GM10847 (cell line): ENCODE measurements around the gene CARD19.

Experiments used
- POLR2A ChIP-seq: IDR thresholded peaks from 2 replicates; pipeline ENCODE4 v1.6.1; 2011; ENCODE audit not compliant: insufficient read length; ENCODE audit errors: extremely low read depth

CARD19 gene

DNA sequence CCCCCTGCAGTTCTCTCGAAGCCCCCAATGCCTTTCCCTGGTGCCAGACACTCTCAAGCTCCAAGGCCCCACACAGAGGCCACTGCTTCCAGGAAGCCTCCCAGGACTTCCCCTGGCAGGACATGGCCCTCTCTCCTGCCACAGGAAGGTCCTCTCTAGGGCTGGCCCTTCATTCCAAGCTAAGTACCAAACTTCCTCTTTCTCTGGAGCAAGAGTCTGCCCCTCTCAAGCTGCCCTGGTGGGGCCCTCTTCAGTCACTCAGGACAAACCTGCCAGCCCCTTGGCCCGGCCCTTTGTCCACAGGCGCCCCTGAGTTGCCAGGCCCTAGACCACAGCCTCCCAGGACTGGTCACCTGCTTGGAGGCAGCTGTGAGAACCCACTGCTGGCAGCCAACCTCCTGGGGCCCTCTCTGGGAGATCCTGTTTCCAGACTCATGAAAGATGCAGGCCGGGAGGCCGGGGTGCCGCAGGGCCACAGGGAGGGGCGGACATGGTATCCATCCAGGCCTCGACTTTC, 31.4 kb downstream of the CARD19 start:
- TF ChIP-seq POLR2A = no peak

DNA sequence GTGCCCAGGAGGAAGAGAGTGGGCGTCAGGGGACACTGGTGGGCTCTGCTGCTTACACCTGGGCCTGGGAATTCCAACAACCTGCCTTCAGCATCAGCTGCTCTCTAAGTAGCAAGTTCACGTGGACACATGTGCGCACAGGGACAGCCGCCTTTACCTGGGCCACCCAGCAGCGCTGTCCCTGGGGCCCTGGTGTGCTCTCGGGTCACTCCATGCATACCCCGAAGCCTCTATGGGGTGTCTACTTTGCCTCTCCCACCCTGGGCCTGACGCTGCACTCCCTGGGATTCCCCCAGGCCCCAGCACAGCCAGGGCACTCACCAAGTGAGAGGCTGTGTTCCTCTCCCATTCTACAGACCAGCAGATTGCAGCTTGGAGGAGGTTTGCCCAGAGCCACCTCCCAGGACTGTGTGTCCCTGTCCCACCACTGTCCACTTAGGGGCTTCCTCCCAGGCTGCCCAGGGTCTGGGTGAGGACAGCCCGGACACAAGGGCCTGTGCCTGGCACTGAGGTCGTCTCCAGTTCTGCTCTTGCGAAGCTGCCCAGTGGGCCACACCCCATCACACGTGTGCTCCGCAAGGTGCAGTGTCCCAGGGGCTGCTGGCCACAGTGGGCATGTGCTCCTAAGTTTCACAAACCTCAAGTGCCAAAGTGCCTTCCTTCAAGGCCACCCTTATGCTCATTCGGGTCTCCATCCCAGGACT, 32.1 kb downstream of the CARD19 start:
- no peak for TF ChIP-seq POLR2A

DNA sequence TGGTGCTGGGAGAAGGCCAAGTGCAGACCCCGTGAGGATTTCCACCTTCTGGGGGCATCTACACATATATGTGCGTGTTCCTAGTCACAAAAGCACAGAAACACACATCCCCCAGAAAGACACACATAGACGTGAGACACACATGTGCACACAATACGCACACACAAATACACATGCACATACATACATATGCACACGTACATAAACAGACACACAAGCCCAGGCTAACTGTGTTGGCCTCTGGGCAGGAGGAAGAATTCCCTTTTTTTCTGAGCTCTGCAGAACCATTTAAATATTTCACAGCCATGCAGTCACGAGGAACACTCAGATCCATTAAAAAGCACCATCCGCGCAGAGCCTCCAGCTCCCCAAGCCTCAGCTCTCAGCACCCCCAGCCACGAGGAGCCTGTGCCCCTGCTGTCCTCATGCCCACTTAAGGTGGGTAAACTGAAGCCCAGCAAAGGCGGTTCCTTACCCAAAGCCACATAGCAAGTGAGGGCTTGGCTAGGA, 32.8 kb downstream of the CARD19 start:
- TF ChIP-seq POLR2A = no peak

DNA sequence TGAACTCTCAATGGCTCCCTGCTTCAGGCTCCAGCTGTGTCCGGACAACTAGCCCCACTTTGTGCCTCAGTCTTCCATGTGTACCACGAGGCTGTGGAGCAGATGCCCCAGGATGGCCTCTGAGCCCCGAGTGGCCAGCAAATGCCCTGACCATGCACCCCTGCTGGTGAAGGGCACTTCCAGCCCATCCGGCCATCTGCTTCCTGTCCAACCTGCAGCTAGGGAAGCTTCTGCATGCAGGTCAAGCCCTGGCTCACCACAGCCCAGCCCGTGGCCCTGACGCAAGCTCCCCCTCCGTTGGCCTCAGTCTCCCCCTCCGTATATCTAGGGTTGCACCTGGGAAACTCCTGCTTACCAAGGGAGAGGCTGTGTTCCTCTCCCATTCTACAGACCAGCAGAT, 33.3 kb downstream of the CARD19 start:
- no peak for TF ChIP-seq POLR2A

DNA sequence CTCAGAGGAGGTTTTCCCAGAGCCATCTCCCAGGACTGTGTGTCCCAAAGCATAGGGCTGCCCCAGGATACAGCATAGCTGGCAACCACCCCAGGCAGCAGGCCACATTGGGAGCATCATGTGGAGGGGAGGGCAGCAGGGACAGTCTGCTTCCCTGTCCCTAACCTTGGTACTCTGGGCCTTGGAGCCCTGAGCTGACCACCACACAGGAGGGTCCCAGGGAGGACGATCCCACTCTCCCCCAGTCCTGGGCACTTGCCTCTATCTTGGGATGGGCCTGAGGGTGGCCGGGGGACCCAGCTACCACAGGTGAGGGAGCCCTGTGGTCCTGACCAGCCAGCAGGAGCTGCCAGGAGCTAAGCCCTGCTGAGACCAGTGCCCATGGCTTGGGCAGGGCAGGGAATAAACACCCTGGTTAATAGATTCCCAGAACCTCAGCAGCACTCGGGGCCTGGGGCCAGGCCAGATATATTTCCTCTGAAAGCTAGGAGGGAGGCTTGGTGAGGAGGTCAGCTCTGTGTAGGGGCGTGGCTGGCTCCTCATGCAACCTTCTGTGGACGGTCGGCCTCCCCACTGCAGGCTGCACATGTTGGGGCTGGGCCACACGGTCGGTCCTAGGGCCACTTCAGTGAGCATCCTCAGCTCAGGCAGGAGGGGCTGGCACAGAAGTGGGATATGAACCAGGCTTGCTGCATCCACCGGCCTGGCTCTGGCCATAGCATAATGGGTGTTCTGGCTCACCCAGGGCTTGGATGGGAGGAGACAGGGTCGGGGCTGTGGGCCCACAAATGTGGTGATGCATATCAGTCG, 33.9 kb downstream of the CARD19 start:
- TF ChIP-seq POLR2A = no peak

DNA sequence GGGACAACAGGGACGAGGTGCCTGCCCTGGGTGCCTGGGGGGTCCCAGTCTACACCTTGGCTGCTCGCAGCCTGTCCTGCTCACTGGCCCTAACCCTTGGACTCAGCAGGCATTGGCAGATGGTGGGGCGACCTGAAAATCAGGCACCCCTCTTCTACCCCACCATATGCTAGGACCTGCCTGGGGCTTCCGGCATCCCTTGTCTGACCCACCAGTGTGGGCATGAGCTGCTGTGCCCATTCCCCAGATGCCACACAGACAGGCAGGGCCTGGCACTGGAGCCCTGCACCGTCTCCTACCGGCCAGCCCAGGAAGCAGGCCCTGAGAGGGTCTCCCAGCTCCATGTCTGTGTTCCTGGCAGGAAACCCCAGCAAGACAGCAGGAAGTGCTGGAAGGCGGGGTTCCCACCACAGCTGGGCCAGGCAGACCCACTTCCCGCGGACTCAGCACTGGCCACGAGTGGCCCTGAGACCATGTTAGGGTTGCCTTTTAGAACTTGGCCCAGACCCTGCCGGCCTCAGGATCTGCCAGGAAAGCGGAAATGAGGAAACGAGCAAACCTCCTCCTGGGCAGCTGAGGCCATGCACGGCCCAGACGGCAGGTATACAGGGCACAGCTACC, 35.0 kb downstream of the CARD19 start:
- TF ChIP-seq POLR2A = no peak

DNA sequence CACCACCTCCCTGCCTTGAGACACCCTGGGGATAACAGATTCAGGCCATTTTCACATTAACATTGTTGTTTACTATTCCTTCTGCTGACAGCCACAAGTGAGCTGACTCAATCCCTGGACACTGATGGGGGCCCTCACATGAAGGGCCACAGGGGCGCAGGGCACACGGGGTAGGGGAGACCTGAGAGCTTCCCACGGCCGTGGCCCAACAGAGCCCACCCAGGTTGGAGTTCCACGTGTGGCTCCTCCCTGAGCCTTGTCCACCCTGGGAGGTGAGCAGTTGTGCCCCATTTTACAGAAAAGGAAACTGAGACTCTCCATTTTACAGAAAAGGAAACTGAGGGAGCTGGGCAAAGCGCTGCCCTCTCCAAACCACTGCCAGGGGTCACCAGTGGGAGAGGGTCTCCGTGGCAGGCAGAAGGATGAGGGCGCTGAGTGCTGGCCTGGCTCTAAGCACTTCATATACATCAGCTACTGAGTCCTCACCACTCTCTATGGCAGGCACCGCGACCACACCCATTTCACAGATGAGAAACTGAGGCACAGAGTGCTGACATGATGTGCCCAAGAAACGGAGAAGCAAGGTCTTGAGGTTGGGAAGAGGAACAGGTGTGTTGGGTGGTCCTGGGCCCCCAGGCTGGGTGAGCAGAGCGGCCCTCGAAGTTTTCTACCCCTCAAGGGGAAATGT, 35.7 kb downstream of the CARD19 start:
- no peak for TF ChIP-seq POLR2A

DNA sequence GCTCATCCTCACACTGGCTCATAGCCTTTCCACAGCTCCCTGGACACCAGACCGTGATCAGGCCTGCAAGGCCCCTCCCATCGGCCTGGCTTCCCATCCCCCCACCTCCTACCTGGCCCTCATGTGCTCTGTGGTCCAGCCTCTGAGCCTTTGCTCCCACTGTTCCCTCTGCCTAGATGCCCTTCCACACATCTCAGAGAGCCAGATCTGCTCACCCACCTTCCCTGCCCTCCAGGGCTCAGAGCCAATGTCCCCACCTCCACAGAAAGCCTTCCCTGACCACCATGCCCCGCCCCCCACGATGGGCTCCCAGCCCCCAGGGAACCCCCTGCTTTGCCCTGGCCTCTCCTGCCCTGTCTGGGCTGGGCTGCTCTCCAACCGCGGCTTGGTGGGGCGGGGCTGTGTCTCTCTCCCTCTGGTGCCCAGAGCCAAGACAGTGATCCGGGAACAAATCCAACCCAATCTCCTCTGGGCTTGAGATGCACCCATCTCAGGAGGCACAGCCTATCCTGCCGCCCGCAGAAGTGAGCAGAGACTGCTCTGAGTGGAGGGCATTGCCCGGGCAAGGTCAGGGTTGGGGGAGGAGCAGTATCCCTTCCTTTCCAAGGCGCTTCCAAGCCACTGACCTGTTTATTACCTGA, 36.4 kb downstream of the CARD19 start:
- no peak for TF ChIP-seq POLR2A

DNA sequence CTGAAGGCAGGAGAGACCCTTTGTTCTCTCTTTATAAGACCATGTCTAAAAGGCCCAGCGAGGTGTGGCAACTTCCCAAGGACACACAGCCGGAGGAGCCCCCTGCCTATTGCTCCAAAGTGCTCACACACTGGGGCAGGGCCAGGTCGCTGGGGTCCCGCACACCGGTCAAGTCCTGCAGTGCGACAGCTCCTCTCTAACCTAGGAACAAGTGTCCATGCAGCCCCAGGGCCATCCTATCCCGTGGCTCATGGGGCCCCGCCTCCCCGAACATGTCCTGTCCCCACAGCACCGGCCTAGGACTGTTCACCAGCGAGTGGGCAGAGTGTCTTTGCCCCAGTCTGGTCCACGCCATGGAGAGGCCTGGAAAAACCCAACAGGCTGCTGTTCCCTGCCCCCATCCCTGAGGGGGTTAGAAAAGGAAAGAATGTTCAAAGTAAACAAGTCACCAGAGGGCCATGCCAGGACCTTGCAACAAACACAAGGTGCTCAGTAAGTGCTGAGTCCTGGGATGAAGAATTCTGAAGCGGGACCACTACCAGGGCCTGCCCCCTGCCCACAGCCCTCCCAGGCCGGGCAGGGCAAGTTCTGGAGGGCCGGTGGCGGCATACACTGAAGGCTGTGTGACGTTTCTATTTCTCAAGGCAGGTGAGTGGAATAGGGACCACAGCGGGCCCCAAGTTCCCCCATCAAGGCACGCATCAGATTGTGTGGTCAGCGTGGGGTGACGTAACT, 37.1 kb downstream of the CARD19 start:
- no peak for TF ChIP-seq POLR2A

DNA sequence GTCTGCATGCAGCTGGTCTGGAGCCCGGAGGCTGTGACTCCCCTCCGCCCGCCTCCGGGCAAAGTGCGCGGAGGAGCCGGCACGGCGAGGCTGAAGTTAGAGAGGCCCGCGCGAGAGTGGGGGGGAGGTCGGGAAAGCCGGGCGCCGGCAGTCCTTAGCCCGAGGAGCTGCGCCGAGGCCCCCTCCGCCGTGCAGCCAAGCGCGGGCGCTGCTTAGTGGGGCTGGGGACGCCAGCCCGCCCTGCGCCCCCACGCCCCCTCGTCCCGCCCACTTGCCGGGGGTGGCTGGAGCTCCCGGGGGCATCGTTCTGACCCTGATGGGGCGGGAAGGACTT, 37.6 kb downstream of the CARD19 start:
- no peak for TF ChIP-seq POLR2A

DNA sequence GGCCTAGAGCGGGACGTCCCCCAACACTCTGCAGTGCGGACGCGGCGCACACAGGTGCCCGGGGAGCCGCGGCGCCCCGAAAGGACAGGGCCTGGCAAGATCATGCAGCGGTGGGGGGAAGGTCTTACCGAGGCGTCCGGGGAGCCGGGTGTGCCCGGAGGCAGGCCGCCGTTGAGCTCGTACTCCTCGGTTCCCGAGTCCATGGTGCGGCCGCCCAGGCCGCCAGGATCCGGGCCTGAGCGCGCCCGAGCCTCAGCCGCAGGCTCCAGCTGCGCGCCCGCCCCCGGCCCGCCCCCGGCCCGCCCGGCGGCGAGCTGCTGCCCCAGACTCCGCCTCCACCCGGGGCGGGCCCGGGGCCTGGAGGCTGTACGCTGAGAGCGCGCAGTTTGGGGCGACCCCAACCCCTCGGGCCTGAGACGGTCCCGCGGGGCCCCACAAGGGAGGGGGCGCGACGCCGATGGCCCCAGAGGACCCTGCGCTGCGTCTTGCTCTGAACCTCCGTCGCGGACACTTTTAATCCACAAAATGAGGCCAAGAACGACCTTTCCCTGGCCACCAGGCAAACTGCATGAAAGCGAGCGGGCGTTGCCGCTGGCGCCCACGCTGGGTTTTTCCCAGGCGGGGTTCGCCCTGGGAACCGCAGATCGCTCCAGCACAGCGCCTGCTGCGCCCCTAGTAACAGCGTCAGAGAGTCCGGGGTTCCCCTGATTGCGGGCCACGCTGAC, 38.2 kb downstream of the CARD19 start, which contains the start of gene NINJ1:
TSS of gene NINJ1 (minus strand) at position 237 of the 725 bp plus-strand sequence. CDS start at position 203, 34 bp downstream.
- peak; percentile 55 for TF ChIP-seq POLR2A

DNA sequence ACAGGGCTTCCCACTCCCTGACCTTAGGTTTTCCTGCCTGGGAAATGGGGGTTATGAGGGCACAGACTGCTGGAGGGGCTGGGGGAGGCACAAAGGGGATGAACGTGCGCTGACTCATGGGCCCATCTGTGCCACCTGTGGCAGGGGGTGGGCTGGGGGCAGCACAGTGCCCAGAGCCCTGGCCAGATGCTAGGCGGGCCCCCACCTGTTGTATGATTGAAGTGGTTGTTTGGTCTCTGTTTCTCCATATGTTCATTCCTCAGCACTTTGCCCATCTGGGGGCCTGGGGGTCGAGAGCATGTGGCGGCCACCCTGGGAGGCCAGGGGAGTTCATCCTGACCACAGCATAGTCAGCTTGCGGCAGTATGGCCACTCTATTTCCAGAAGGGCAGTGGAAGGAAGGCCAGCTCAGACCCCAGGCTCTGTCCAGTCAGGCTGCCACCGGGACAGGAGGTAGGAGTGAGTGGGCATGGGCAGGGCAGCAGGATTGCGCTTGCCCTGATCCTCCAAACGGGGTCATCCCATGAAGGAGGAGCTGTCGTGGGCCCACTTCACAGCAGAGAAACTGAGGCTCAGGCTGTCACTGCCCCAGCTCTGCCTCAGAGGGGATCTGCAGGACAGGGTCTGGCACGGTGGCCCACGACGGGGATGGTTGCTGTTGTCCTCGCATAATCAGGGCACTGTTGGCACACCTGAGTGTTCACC, 38.9 kb downstream of the CARD19 start:
- no peak for TF ChIP-seq POLR2A

DNA sequence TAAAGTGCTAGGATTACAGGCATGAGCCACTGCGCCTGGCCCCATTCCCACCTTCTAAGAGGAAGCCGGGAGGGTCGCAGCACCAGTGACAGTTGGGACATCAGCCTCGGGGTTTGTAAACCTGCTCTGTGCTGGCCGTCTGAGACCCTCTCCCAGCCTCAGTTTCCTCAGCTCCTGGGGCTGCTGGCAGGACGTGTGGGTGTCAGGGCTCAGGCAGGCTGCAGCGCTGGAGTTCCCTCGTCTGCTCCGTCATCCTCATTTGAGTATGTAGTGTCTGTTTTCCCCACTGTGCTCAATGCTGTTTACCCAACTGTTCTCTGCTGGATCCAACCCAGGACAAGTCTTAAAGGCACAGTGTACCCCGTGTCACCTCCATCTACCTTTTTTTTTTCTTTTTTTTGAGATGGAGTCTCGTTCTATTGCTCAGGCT, 40.0 kb downstream of the CARD19 start:
- TF ChIP-seq POLR2A = no peak
